GM13977 (cell line): ENCODE data around the gene CAD.

Experiments
- DNase-seq: peaks from one replicate; pipeline ENCODE4 v3.0.0; 2012; ENCODE audit warnings: low spot score
- CTCF ChIP-seq: IDR thresholded peaks from 2 replicates; pipeline ENCODE4 v1.5.1; 2012; ENCODE audit warnings: mild to moderate bottlenecking, control low read depth; ENCODE audit not compliant: insufficient read depth; ENCODE audit errors: extremely low read depth, missing control alignments
- in situ Hi-C: fragments of 300-500 bp; cut with MboI; formaldehyde crosslinking; loops from one replicate; pipeline ENCODE4 v1.12.0; 2022; ENCODE audit warnings: low sequenced_read_pairs, low pct_unique_long_range_greater_than_20kb, mixed read lengths, inconsistent platforms; ENCODE audit not compliant: unreplicated experiment

The CAD gene

GRCh38 chr2:27275211-27276150 is 58.3 kb downstream of the CAD start, which contains the start of gene DNAJC5G:
DNAJC5G (plus strand) TSS chr2:27275433; CDS start chr2:27276729, 1,296 bp downstream.
- no peak for TF ChIP-seq CTCF
- in situ Hi-C loops: loop anchor here (25.0 kb wide), 2 partner anchors 313 to 438 kb away; partner anchors contain the start of genes DPYSL5 and MAPRE3
- DNase-seq: no peak

- TF ChIP-seq CTCF: no peak
- DNase-seq: no peak
- in situ Hi-C loops: loop anchor here (25.0 kb wide), 2 partner anchors 316 to 441 kb away; partner anchors contain the start of genes DPYSL5 and MAPRE3
Measured at GRCh38 chr2:27278010-27278409, 60.8 kb downstream of the CAD start.

- in situ Hi-C loops: loop anchor here (10.0 to 25.0 kb wide), 3 partner anchors 176 to 444 kb away; partner anchors contain the start of genes DPYSL5 and MAPRE3
- TF ChIP-seq CTCF: no peak
- DNase-seq: no peak
Measured at GRCh38 chr2:27280826-27281225, 63.7 kb downstream of the CAD start.

- no peak for TF ChIP-seq CTCF
- DNase-seq: no peak
- in situ Hi-C loops: loop anchor here (10.0 to 25.0 kb wide), 3 partner anchors 177 to 444 kb away; partner anchors contain the start of genes DPYSL5 and MAPRE3
Measured at GRCh38 chr2:27281442-27281841, 64.3 kb downstream of the CAD start.

- no peak for DNase-seq
- in situ Hi-C loops: loop anchor here (10.0 to 25.0 kb wide), 3 partner anchors 177 to 445 kb away; partner anchors contain the start of genes DPYSL5 and MAPRE3
- no peak for TF ChIP-seq CTCF
Measured at GRCh38 chr2:27281855-27282559, 64.8 kb downstream of the CAD start, which contains the start of gene TRIM54. TRIM54 (plus strand) TSS chr2:27282429; CDS start chr2:27282732, 303 bp downstream.

- in situ Hi-C loops: loop anchor here (10.0 to 25.0 kb wide), 3 partner anchors 178 to 446 kb away; partner anchors contain the start of genes DPYSL5 and MAPRE3
- no peak for DNase-seq
- TF ChIP-seq CTCF: no peak
Measured at GRCh38 chr2:27282892-27283291, 65.7 kb downstream of the CAD start.
